ENCODE measurements around the gene PRM2.

The PRM2 gene

DNA sequence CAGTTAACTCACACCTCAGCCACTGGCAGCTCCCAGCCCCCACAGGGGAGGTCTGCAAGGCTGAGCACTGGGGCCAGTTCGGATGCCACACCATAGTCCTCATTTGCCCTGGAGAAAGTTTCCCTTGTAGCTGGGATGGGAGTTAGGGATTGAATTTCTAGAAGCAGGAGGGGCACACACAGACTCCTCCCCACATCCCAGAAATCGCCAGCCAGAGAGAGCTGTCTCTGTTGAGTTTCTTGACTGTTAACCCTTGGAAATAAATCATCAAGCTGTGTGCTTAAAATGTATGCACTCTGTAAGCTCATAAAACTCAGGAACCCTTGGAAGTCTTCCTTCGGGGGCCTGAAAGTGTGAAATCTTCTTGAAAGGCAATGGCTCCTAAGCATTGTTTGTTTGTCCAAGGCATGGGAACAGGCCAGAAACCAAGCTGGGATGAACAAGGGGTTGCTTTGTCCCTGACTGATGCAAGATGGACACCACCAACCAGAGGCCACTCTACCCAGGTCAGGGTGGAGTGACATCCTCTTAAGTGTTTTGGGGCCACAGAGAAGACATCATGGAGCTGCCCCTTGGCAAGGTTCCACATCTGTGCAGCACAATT, 2.5 kb downstream of the PRM2 start:
- Histone ChIP-seq H3K36me3 (ENCODE audit: control insufficient read depth, insufficient read depth, low read length) (no peaks in the 10 kb centered on the region), H3K4me2 (ENCODE audit: low read length) (no peak overlapping the region), H3K27ac (no peak overlapping the region), H3K79me2 (no peaks in the 10 kb centered on the region), H3K4me1 (no peaks in the 10 kb centered on the region), H3K9ac (no peak overlapping the region), H3K4me3 (ENCODE audit: low read depth, low read length) (no peak overlapping the region), H2AFZ (no peak overlapping the region), H3K9me3 (ENCODE audit: control insufficient read depth, low read length) (no peaks in the 10 kb centered on the region), H3K27me3 (ENCODE audit: control insufficient read depth, insufficient read depth, low read length) (no peaks in the 10 kb centered on the region)
- TF ChIP-seq, protein P1, sequence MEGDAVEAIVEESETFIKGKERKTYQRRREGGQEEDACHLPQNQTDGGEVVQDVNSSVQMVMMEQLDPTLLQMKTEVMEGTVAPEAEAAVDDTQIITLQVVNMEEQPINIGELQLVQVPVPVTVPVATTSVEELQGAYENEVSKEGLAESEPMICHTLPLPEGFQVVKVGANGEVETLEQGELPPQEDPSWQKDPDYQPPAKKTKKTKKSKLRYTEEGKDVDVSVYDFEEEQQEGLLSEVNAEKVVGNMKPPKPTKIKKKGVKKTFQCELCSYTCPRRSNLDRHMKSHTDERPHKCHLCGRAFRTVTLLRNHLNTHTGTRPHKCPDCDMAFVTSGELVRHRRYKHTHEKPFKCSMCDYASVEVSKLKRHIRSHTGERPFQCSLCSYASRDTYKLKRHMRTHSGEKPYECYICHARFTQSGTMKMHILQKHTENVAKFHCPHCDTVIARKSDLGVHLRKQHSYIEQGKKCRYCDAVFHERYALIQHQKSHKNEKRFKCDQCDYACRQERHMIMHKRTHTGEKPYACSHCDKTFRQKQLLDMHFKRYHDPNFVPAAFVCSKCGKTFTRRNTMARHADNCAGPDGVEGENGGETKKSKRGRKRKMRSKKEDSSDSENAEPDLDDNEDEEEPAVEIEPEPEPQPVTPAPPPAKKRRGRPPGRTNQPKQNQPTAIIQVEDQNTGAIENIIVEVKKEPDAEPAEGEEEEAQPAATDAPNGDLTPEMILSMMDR (IDR thresholded peaks at IDR 0.05): no peak

DNA sequence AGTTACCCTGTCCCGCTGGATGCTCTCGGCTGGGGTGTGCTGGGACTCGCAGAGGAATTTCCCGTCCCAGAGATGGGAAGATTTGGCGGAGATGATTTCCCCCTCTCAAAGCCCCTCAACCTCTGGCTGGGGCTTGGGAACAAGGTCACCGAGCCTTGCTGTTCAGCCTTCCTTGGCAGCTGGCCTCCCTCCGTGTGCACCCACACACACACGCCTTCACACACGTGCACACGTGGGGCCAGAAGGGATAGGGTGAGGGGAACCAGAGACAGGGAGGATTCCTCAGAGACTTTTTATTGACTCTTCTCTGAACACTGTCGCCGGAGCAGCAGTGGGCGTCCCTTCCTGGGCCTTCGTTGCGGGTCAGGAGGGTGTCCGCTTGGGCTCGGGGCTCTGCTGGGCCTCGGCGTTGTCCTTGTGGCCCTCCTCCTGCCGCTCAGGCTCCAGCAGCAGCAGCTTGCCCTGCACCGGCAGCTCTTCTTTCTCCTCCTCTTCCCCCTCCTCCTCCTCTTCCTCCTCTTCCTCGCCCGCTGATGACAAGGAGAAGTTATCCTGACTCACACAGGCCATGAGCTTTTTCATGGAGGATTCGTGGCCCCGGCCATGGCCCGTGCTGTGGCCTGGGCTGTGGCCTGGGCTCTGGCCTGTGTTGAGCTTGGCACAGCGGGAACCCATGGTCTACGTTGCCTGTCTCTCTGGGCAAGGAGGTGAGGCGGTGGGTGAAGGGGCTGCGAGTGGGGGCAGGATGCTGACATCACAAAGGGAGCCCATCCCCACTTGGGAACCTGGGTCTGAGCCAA, 3.2 kb downstream of the PRM2 start, which contains the start of gene PRM3:
Gene PRM3, minus strand, starts transcription at position 709 of the 800 bp plus-strand sequence. Its CDS starts 34 bp downstream, at position 675.
- Histone ChIP-seq H3K36me3 (ENCODE audit: control insufficient read depth, insufficient read depth, low read length) (no peaks in the 10 kb centered on the region), H3K4me2 (ENCODE audit: low read length) (no peak within 1 kb of the TSS), H3K27me3 (ENCODE audit: control insufficient read depth, insufficient read depth, low read length) (no peaks in the 10 kb centered on the region), H3K9me3 (ENCODE audit: control insufficient read depth, low read length) (no peaks in the 10 kb centered on the region), H3K27ac (no peak within 1 kb of the TSS), H2AFZ (no peak within 1 kb of the TSS), H3K4me1 (no peaks in the 10 kb centered on the region), H3K79me2 (no peaks in the 10 kb centered on the region), H3K9ac (no peak within 1 kb of the TSS), H3K4me3 (ENCODE audit: low read depth, low read length) (no peak within 1 kb of the TSS)
- TF ChIP-seq, protein P1 (IDR thresholded peaks at IDR 0.05): no peak

DNA sequence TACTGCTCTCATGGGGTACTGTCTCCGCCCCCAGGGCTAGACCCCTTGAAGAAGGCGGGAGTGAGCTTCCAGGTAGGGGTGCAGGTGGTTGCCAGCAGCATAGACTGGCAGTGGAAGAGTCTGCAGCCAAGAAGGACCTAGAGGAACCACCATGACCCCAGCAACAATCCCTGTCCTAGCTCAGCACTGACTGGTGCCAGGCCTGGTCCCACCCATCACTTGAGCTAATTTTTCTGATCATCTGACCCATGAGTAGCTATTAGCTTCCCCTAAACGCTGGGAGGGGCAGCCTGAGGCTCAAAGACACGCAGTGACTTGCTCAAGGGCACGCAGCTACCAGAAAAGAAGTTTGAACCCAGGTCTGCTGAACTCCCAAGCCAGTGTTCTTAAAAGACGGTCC, 3.8 kb downstream of the PRM2 start:
- H3K9me3 ChIP-seq (ENCODE audit: control insufficient read depth, low read length): no peaks in the 10 kb centered on the region
- H2AFZ ChIP-seq: no peak overlapping the region
- H3K27ac ChIP-seq: no peak overlapping the region
- no peak overlapping the region for H3K4me3 ChIP-seq (ENCODE audit: low read depth, low read length)
- H3K4me2 ChIP-seq (ENCODE audit: low read length): no peak overlapping the region
- no peaks in the 10 kb centered on the region for H3K27me3 ChIP-seq (ENCODE audit: control insufficient read depth, insufficient read depth, low read length)
- no peaks in the 10 kb centered on the region for H3K4me1 ChIP-seq
- TF ChIP-seq, protein P1 (IDR thresholded peaks at IDR 0.05): no peak
- no peaks in the 10 kb centered on the region for H3K36me3 ChIP-seq (ENCODE audit: control insufficient read depth, insufficient read depth, low read length)
- H3K79me2 ChIP-seq: no peaks in the 10 kb centered on the region
- no peak overlapping the region for H3K9ac ChIP-seq

DNA sequence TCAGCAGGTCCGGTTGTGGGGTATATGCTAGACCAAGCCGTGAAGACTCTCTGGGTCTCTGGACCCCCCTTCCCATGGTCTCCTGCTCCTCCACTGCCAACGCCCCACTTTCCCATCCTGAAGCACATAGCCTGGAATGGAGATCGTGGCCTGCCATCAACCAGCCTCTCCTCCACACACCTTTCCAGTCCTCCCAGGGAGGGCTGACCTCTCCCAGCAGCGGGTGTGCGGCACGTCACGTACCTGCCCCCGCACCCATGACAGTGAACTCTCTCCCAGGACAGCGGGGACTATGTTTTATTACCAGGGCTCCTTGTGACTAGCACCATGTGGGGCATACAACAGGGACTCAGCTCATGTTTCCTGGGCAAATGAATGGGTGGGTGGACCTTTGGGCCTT, 4.7 kb downstream of the PRM2 start:
- H3K9me3 ChIP-seq (ENCODE audit: control insufficient read depth, low read length): no peaks in the 10 kb centered on the region
- TF ChIP-seq, protein P1 (IDR thresholded peaks at IDR 0.05): no peak
- no peak overlapping the region for H2AFZ ChIP-seq
- H3K4me1 ChIP-seq: no peaks in the 10 kb centered on the region
- H3K27me3 ChIP-seq (ENCODE audit: control insufficient read depth, insufficient read depth, low read length): no peaks in the 10 kb centered on the region
- H3K4me3 ChIP-seq (ENCODE audit: low read depth, low read length): no peak overlapping the region
- H3K36me3 ChIP-seq (ENCODE audit: control insufficient read depth, insufficient read depth, low read length): no peaks in the 10 kb centered on the region
- no peak overlapping the region for H3K4me2 ChIP-seq (ENCODE audit: low read length)
- no peaks in the 10 kb centered on the region for H3K79me2 ChIP-seq
- no peak overlapping the region for H3K9ac ChIP-seq
- no peak overlapping the region for H3K27ac ChIP-seq
